GM18520 (cell line): ENCODE results near the gene PID1.
"Not testable (repeated sequence)": the region's sequence is repeated elsewhere in the genome, so short reads cannot be mapped to it uniquely, and the experiment has no call there.

ENCODE experiments used
- ATAC-seq: cut with Tn5 transposase; IDR thresholded peaks from one replicate; pipeline ENCODE4 v1.9.1; 2021; ENCODE audit not compliant: unreplicated experiment

The PID1 gene

GRCh38 chr2:229220254-229220653, 50.8 kb downstream of the PID1 start:
- ATAC-seq: no peak

DNA sequence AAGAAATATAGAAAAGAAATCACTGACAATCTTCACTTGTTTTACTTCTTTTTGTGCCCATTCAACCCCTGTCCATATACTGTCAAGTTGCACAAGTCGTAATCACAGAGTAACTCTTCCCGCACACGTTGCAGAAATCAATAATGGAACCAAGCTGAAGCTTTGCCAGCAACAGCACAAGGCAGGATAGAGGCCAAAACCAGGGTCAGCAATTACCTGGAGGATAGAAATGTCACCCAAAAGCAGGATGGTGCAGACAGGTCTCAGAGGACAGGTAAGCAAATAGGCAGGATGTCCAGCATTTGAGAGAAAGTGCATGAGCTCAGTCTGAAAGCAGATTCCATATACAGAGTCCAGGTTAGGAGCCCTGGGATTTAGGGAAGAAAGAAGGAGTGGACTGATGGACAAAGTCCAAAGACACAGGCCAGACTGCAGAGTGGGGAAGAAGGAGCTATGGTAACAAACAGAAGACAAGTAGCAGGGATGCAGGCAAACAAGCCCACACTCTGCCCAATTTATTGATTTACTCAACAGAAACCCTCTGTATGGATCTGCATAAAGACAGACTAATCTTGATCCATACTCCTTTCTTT, 52.7 kb downstream of the PID1 start:
- no peak for ATAC-seq

GRCh38 chr2:229212241-229212640, 58.8 kb downstream of the PID1 start:
- no peak for ATAC-seq

GRCh38 chr2:229210641-229211040, 60.4 kb downstream of the PID1 start:
- no peak for ATAC-seq

DNA sequence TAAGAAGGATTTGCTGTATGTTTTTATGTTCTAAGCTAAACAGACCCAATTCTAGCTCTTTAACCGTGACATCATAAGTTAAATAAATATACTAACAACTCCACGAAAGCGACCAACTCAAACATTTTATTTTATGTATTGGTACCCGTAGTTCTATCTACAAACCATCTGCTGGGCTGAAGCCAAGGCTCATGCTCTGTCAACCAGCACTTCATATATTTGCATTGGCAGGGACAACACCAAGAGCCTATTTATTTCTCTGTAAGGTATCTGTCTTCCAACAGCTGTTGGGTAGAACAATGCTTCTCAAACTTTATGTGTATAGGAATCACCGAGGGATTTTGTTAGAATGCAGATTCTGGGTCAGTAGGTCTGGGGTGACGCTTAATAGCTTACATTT, 64.5 kb downstream of the PID1 start:
- no peak for ATAC-seq

DNA sequence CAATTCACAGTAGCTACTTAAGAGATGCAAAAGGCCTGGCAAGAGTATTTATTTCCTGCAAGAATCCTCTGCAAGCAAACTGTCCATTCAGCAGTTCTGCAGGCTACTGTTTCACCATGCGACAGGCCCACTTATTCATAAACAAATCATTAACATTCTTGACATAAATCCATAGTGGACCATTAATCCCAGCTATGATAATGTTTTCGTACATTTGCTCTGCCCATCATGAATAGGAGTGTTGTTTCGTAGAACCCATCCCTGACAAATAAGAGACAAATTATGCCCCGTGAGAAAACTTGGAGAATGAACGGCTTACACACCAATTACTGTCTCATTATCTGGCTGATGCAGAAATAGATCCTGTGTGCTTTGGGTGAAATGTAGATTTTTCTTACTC, 65.4 kb downstream of the PID1 start:
- ATAC-seq: no peak

DNA sequence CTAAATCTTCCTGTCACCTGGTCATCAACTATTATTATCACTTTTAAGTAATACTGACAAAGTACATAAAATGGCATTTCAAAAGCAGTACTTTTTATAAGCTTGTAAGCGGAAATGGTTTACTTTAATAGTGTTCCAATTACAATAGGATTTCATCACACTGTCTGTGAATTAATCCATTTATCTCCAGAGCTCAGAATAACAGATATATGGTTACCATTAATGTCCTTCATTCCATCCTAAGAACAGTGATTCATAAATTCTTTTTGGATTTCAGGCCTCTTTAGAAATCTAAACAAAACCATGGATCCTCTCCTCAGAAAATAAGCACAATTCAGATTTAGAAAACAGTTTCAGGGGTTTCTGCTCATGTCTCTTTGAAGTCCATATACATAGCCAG, 68.4 kb downstream of the PID1 start:
- ATAC-seq: no peak

GRCh38 chr2:229201521-229201920, 69.6 kb downstream of the PID1 start:
- ATAC-seq: no peak

GRCh38 chr2:229199267-229199666, 71.8 kb downstream of the PID1 start:
- ATAC-seq: no peak

GRCh38 chr2:229196448-229196847, 74.6 kb downstream of the PID1 start:
- no peak for ATAC-seq

- ATAC-seq: no peak
These were observed 75.6 kb downstream of the PID1 start for GRCh38 chr2:229195346-229195947.

- ATAC-seq: no peak
These were observed 77.8 kb downstream of the PID1 start for GRCh38 chr2:229193281-229193680.

- no peak for ATAC-seq
These were observed 79.7 kb downstream of the PID1 start for GRCh38 chr2:229191413-229191812.

- not testable (repeated sequence) for ATAC-seq
These were observed 84.0 kb downstream of the PID1 start for GRCh38 chr2:229187123-229187522.

DNA sequence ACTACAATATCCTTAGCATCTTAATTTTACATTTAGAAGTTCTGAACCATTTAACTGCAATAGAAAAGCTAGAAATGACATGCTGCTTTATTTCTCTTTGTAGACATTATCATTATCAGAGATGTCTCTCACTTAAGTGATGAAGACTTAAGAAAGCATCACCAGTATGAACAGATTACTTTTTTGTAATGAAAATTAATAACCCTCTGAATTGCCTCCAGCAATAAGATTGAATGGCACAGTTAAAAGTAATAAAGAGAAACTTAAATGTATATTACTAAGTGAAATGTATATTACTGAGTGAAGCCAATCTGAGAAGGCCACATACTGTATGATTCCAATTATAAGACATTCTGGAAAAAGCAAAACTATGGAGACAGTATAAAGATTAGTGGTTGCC, 89.4 kb downstream of the PID1 start:
- no peak for ATAC-seq

DNA sequence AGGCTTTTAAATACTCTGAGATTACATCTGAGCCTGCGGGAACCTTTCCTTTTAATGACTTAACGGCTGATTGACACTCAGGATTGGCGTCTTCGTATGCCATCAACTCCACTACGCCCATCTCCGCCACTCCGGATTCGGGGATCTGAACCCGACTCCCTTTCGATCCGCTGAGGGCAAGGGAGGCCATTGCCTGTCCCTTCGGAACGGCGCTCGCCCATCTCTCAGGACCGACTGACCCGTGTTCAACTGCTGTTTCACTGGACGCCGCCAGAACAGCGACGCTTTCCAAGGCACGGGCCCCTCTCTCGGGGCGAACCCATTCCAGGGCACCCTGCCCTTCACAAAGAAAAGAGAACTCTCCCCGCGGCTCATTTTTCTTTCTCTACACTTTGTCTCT, 90.4 kb downstream of the PID1 start:
- ATAC-seq: no peak

DNA sequence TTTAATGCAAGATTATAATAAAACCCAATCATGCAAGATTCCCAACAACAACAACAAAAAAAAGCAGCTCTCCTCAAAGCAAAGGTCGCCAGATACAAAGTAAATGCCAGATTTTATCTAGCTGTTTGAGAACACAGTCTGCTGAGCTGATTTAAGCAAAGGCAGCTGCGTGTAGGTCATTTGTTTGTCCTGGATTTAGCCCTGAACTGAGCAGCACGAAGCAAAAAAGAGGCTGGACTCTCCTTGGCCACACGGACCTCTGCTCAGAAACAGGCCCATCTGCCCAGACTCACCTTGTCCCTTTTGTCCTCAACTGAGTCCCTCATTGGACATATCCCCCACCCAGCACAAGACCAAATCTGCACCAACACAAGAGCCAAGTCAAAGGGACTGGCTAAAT, 91.5 kb downstream of the PID1 start:
- no peak for ATAC-seq

DNA sequence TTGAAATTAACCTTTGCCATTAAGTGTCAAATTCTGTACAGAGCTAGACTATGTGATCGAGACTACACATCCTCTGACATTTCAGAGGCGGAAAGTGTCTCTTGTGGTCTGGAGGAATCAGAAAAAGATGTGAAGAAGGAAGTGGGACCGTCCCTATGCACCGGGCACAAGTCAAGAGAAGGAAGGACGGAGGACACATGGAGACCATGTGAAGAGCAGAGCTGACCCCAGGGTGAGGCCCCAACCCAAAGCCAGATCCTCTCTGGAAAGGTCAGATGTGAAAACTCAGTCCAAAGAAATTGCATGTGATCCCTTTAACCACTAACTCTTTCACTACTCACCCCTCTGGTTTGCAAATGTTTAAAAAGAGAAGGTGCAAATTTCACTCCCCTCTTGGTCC, 92.4 kb downstream of the PID1 start:
- no peak for ATAC-seq

DNA sequence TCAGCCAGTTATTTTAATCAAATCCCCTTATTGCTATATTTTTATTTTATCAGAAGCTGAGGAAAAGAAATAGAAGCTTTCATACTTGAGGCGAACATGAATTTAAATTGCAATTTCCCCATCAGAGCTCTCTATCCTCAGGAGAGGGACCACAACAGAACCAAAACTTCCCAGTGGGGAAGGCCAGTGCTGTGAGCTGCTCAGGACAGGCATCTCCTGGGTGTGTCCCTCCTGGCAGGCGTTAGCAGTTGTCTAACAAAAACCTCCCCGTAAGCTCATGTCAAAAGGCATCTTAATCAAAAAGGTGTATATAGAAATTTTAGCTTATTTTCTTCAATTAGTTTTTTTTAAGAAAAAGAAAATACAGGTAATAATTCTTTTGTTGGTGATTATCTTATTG, 93.0 kb downstream of the PID1 start:
- ATAC-seq: no peak

GRCh38 chr2:229176136-229176535, 95.0 kb downstream of the PID1 start:
- ATAC-seq: no peak

DNA sequence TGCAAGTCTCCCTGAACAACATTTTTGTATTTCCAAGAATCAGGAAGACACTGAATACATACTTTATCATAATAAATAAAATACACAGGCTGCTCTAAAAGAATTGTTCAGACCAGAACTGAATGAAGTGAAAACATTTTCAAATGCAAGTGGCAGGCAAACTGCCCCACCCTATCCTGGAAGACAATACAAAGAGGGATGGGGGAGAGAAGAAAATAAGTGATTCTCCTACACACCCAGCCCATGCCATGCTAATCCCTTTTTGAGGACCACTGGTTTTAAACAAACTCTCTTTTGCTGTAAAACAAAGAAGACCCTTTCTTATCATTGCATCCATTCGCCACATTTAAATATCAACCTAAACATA, 95.6 kb downstream of the PID1 start:
- no peak for ATAC-seq

GRCh38 chr2:229174794-229175496, 96.1 kb downstream of the PID1 start:
- ATAC-seq: no peak
